Large intestine (tissue), 3 donors: ENCODE results near the gene ZG16B. TPM values are rescaled to one million over a fixed set of nuclear protein-coding genes. Genes with fewer than 3 reads are reported as not detected.

Experiments used
- DNase-seq, 2 donors: peaks; one replicate each; pipeline versions ENCODE4 v3.0.0 to v3.0.0-alpha.2; 2013
- H3K27ac ChIP-seq: one replicate; pipeline ENCODE4 v1.5.1; 2013; ENCODE audit warnings: low read length
- H3K27me3 ChIP-seq: 2 replicates; pipeline ENCODE4 v1.6.1; 2013; ENCODE audit warnings: low read length; ENCODE audit not compliant: control insufficient read depth, insufficient read depth
- H3K36me3 ChIP-seq: 2 replicates; pipeline ENCODE4 v1.6.1; 2013; ENCODE audit warnings: low read length; ENCODE audit not compliant: control insufficient read depth, insufficient read depth
- H3K4me1 ChIP-seq: one replicate; pipeline ENCODE4 v1.6.1; 2013; ENCODE audit warnings: low read length; ENCODE audit not compliant: control insufficient read depth, insufficient read depth
- H3K4me3 ChIP-seq: one replicate; pipeline ENCODE4 v1.5.1; 2013; ENCODE audit warnings: low read length
- H3K9me3 ChIP-seq: one replicate; pipeline ENCODE4 v1.6.1; 2013; ENCODE audit warnings: mild to moderate bottlenecking, low read depth, low read length, moderate library complexity; ENCODE audit not compliant: control insufficient read depth
- WGBS: methylation state at CpG from one replicate; pipeline ENCODE4 v1.1.5; 2013; ENCODE audit warnings: low lambda C conversion rate; ENCODE audit not compliant: insufficient coverage; 5-methylcytosine and 5-hydroxymethylcytosine counted together
- polyA plus RNA-seq: library from polyadenylated mRNA; unstranded; fragments of 120-200 nt; gene quantifications from one replicate; pipeline ENCODE4 v1.2.1, GENCODE V29; 2013

ZG16B gene
- polyA plus RNA-seq, 1 donor: 4.3 TPM

- H3K27me3 ChIP-seq: no peaks in the 10 kb centered on the region
- no peaks in the 10 kb centered on the region for H3K36me3 ChIP-seq
- peaks cover 2% of the 10 kb centered on the region for H3K9me3 ChIP-seq
- H3K4me1 ChIP-seq: peaks cover 10% of the 10 kb centered on the region
- H3K27ac ChIP-seq: no peak overlapping the region
- 83% methylated on average over 1 of the region's 26 CpGs for WGBS
- no peak overlapping the region for H3K4me3 ChIP-seq
- no peak for DNase-seq
Observed at GRCh38 chr16:2825049-2825742, 4.9 kb upstream of the ZG16B start.

DNA sequence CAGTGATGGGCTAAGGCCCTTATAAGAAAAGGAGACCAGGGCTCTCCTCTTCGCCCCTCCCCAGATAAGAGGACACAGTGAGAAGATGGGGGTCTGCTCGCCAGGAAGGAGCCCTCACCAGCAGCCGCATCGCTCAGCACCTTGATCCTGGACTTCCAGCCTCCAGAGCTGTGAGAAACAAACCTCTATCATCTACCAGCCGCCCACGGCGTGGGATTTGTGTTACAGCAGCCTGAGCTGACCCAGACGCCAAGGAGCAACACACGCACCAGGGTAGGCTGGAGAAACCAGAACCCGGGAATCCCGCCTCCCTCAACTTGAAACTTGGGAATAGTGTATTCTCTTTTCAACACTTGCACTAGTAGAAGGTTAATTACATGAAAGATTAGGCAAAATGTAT lies 4.2 kb upstream of the ZG16B start:
- no peaks in the 10 kb centered on the region for H3K27me3 ChIP-seq
- WGBS: no CpG with 5 or more reads among the region's 11 CpGs

DNA sequence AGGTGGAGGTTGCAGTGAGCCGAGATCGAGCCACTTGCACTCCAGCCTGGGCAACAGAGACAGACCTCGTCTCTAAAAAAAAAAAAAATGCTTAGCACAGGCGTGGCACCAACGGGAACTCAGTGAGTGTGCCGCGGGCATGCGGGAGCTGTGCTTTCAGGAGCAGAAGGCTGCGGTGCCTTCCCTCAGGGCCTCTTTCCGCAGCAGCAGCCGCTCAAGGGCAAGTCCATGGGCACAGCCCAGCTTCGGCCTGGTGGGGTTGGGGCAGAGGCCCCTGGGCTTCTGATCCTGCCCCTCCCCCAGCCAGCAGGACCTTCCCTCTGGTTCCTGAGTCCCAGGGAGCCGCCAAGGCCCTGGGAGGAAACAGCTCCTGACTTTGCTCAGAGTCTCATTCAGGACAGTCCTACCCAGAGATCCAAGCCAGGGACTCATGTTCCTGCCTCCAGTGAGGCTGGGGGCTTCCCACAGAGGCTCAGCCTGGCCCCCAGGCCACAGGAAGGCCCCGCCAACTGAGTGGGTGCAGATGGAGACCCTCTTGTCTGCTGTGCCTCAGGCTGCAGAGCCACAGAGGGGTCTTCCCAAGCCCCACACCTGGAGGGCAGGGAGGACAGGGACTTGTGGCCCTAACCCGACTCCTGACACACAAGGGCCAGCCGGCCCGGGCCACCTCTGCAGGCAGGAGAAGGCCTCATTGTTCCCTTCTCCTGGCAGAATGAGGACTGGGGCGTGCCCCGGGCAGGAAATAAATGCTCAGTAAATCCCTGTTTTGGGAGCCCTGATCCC lies 3.3 kb upstream of the ZG16B start:
- Histone ChIP-seq H3K27me3 (no peaks in the 10 kb centered on the region), H3K9me3 (peaks cover 8% of the 10 kb centered on the region), H3K4me3 (no peak overlapping the region), H3K36me3 (no peaks in the 10 kb centered on the region), H3K4me1 (peaks cover 14% of the 10 kb centered on the region), H3K27ac (no peak overlapping the region)
- no CpG with 5 or more reads among the region's 19 CpGs for WGBS
- no peak for DNase-seq

More for the DNA sequence above, 4.2 kb upstream of the ZG16B start:
- H3K9me3 ChIP-seq: peaks cover 4% of the 10 kb centered on the region
- H3K4me1 ChIP-seq: peaks cover 14% of the 10 kb centered on the region
- H3K27ac ChIP-seq: no peak overlapping the region
- no peak overlapping the region for H3K4me3 ChIP-seq
- H3K36me3 ChIP-seq: no peaks in the 10 kb centered on the region
- no peak for DNase-seq

- H3K4me1 ChIP-seq: peaks cover 14% of the 10 kb centered on the region
- H3K4me3 ChIP-seq: no peak overlapping the region
- no CpG with 5 or more reads among the region's 15 CpGs for WGBS
- H3K36me3 ChIP-seq: no peaks in the 10 kb centered on the region
- no peak overlapping the region for H3K27ac ChIP-seq
- no peak for DNase-seq
- no peaks in the 10 kb centered on the region for H3K27me3 ChIP-seq
- H3K9me3 ChIP-seq: peaks cover 9% of the 10 kb centered on the region
Observed at GRCh38 chr16:2827374-2827791, 2.7 kb upstream of the ZG16B start.

- WGBS: no CpG with 5 or more reads among the region's 14 CpGs
- no peaks in the 10 kb centered on the region for H3K36me3 ChIP-seq
- H3K4me1 ChIP-seq: peaks cover 14% of the 10 kb centered on the region
- H3K27me3 ChIP-seq: no peaks in the 10 kb centered on the region
- peaks cover 10% of the 10 kb centered on the region for H3K9me3 ChIP-seq
- DNase-seq: no peak
- no peak overlapping the region for H3K4me3 ChIP-seq
- H3K27ac ChIP-seq: no peak overlapping the region
Observed at GRCh38 chr16:2827831-2828520, 2.1 kb upstream of the ZG16B start.

DNA sequence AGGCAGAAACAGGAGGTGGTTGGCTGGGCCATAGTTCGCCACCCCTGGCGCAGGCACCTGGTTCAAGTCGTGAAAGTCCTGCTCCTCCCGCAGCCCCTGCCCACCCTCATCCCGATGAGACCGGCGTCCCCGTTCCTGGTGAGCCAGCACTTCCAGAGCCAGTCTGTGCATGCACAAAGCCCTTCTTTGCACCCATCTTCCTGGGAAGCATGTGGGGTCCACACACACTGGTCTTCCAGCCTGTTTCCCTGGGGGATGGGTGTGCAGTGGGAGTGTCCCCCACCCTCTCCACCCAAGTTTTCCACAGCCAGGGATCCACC lies 1.6 kb upstream of the ZG16B start:
- H3K36me3 ChIP-seq: no peaks in the 10 kb centered on the region
- DNase-seq: no peak
- no peak overlapping the region for H3K4me3 ChIP-seq
- H3K27me3 ChIP-seq: no peaks in the 10 kb centered on the region
- H3K4me1 ChIP-seq: peaks cover 14% of the 10 kb centered on the region
- WGBS: no CpG with 5 or more reads among the region's 8 CpGs
- H3K9me3 ChIP-seq: peaks cover 10% of the 10 kb centered on the region
- H3K27ac ChIP-seq: no peak overlapping the region

- Histone ChIP-seq H3K27me3 (no peaks in the 10 kb centered on the region), H3K36me3 (no peaks in the 10 kb centered on the region), H3K4me3 (no peak overlapping the region), H3K27ac (no peak overlapping the region), H3K4me1 (peaks cover 14% of the 10 kb centered on the region), H3K9me3 (peaks cover 10% of the 10 kb centered on the region)
- no CpG with 5 or more reads among the region's 17 CpGs for WGBS
- DNase-seq: no peak
Observed at GRCh38 chr16:2828876-2829430, 1.1 kb upstream of the ZG16B start.

DNA sequence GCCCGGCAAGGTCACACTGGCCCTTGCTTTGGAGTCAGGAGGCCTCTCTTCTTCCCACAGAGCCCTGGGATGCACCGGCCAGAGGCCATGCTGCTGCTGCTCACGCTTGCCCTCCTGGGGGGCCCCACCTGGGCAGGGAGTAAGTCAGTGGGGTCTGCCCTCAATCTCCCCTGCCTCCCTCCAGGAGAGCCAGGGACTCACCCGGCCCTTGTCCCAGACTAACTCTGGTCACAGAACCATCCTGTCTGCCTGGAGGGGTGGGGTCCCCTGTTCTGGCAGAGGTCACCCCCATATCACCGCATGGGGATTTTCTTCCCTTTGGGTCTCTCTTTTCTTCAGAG lies 222 bp downstream of the ZG16B start:
- peak overlapping the region; percentile 68 for H3K27ac ChIP-seq
- no peaks in the 10 kb centered on the region for H3K27me3 ChIP-seq
- no peak for DNase-seq

DNA sequence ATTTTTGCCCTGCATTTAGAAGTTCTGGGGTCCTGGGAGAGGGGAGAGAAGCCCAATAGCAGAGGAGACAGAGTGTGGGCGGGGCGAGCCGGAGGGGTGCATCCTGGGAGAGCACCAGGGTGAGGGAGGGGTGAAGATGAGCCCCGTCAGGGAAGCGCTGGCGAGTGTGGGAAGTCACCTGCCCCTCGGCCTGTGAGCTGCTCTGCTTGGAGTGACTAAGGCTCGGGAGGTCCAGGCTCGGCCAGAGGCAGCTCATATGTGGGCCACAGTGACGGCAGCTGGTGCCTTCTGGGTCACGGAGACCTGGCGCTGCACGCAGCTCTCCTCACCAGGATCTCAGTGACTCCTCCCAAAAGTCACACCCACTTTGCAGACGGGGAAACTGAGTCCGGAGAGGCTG lies 1.1 kb downstream of the ZG16B start:
- H3K27me3 ChIP-seq: no peaks in the 10 kb centered on the region
- H3K9me3 ChIP-seq: peaks cover 10% of the 10 kb centered on the region
- no peak overlapping the region for H3K4me3 ChIP-seq
- DNase-seq: no peak
- peaks cover 14% of the 10 kb centered on the region for H3K4me1 ChIP-seq
- no peaks in the 10 kb centered on the region for H3K36me3 ChIP-seq
- no peak overlapping the region for H3K27ac ChIP-seq
- WGBS: no CpG with 5 or more reads among the region's 15 CpGs

More for the DNA sequence above, 222 bp downstream of the ZG16B start:
- WGBS: no CpG with 5 or more reads among the region's 5 CpGs
- H3K9me3 ChIP-seq: peaks cover 10% of the 10 kb centered on the region
- H3K4me3 ChIP-seq: no peak overlapping the region
- H3K36me3 ChIP-seq: no peaks in the 10 kb centered on the region
- peaks cover 14% of the 10 kb centered on the region for H3K4me1 ChIP-seq

DNA sequence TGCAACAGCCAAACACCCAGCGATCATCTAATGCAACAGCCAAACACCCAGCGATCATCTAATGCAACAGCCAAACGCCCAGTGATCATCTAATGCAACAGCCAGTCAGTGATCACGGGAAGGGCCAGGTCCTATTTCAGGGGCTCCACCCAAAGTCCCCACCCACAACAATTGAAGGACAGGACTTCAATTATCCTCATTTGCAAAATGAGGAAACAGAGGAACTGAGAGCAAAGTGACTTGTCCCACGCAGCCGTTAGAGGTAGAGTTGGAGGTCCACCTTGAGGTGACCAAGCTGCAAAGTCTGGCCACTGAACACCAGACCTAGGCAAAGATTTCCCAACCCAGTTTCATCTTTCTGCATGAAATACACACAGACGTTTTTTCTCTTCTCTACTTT lies 3.7 kb downstream of the ZG16B start:
- no peak overlapping the region for H3K4me3 ChIP-seq
- H3K4me1 ChIP-seq: peaks cover 14% of the 10 kb centered on the region
- H3K9me3 ChIP-seq: peaks cover 10% of the 10 kb centered on the region
- no peaks in the 10 kb centered on the region for H3K36me3 ChIP-seq
- no peak overlapping the region for H3K27ac ChIP-seq
- 20% methylated on average over 1 of the region's 7 CpGs for WGBS
- H3K27me3 ChIP-seq: no peaks in the 10 kb centered on the region
- no peak for DNase-seq
